H1 (cell line): ENCODE results near the gene OLFML2A. TPM values are rescaled to one million over a fixed set of nuclear protein-coding genes. Genes with fewer than 3 reads are reported as not detected.

Experiments used
- ATF2 ChIP-seq: IDR thresholded peaks from 2 replicates; pipeline ENCODE4 v1.6.1; 2012; ENCODE audit warnings: low read length, inconsistent platforms
- BCL11A ChIP-seq, 2 experiments: IDR thresholded peaks; one replicate each; pipeline ENCODE4 v1.6.1; 2011; ENCODE audit warnings: low read depth in 2 of 2, low read length in 2 of 2, mild to moderate bottlenecking in 2 of 2
- E2F6 ChIP-seq: IDR thresholded peaks from 2 replicates; pipeline ENCODE4 v1.6.1; 2012; ENCODE audit warnings: inconsistent platforms
- EP300 ChIP-seq, 2 experiments: IDR thresholded peaks; 1 replicate in 1 of 2; 2 replicates in 1 of 2; pipeline ENCODE4 v1.6.1; 2011 to 2012; ENCODE audit warnings: low read depth in 2 of 2, low read length in 2 of 2, mild to moderate bottlenecking in 2 of 2, borderline replicate concordance in 1 of 2, inconsistent platforms in 1 of 2, moderate library complexity in 1 of 2
- SIRT6 ChIP-seq: IDR thresholded peaks from one replicate; pipeline ENCODE4 v1.7.1; 2012; ENCODE audit warnings: low read length, inconsistent platforms
- polyA plus RNA-seq, 7 experiments: library from polyadenylated mRNA; depleted of rRNA in 3 of 7; stranded (reverse) in 5 of 7; unstranded in 2 of 7; fragments of >200 nt in 5 of 7; fragments of 200-250 nt in 2 of 7; gene quantifications; 1 replicate in 5 of 7; 2 replicates in 1 of 7; 4 replicates in 1 of 7; pipeline versions ENCODE4 v1.2.1 to v1.2.3, GENCODE V29; 2011 to 2013; ENCODE audit warnings: missing spikeins in 2 of 7, mixed read lengths in 2 of 7
- total RNA-seq: library from RNA; stranded (reverse); fragmentation: NEBNext Ultra II Directional; extraction: Animal tissue kit (Norgen Biotek cat#: 25700); gene quantifications from 2 replicates; pipeline ENCODE4 v1.2.1, GENCODE V29; 2021

Gene OLFML2A
- total and polyA plus RNA-seq, 2 of the 8 experiments (the other 6 are each of a cell fraction or from before 2014, with no cell fraction given), result 7.8 to 11.5 TPM

GRCh38 chr9:124760719-124761118, 16.2 kb upstream of the OLFML2A start (continued):
- peak in 1 of 2 experiments; percentile 79; a peak in 1 of 3 replicates for TF ChIP-seq EP300 (IDR thresholded peaks at IDR 0.05; ENCODE audit: borderline replicate concordance in 1 of 2, low read depth in 2 of 2, low read length in 2 of 2)
- TF ChIP-seq ATF2, result no peak
- TF ChIP-seq SIRT6, result no peak
- peak in 1 of 2 experiments; percentile 70 for TF ChIP-seq BCL11A (IDR thresholded peaks at IDR 0.05; ENCODE audit: low read depth in 2 of 2, low read length in 2 of 2)
- TF ChIP-seq E2F6, result no peak
